GM18526 (cell line): Measurements from ENCODE around the gene SSB.
A peak's percentile ranks its signal among the peaks of the same experiment; 100 is the strongest.

Experiments used
- POLR2A ChIP-seq: IDR thresholded peaks from 3 replicates; pipeline ENCODE4 v1.6.1; 2011; ENCODE audit not compliant: insufficient read length; ENCODE audit errors: extremely low read depth

The SSB gene

GRCh38 chr2:169822036-169822435 lies 23.4 kb downstream of the SSB start:
- no peak for TF ChIP-seq POLR2A

GRCh38 chr2:169822785-169823392 lies 24.2 kb downstream of the SSB start:
- no peak for TF ChIP-seq POLR2A

DNA sequence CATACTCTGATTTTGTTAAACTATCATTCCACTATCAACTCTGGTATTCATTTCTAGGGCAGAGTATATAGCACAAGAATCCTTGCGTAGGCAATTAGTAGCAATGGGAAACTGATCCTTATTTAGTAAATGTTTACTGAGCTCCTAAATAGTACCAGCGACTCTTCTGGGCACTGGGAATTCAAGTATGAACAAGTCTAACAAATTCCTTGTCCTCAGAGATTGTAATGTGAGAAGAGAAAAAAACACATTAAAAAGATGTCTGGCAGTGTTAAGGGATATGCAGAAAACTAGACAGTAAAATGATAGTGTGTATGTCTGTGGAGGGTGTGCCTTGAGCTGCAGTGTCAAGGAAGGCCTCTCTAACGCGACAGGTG lies 25.3 kb downstream of the SSB start:
- no peak for TF ChIP-seq POLR2A

- peak; percentile 92 for TF ChIP-seq POLR2A
These were observed 26.0 kb downstream of the SSB start, which contains the start of gene METTL5 for GRCh38 chr2:169824373-169825333. Gene METTL5, minus strand, starts transcription at chr2:169824905. Its CDS starts 308 bp downstream, at chr2:169824597.

DNA sequence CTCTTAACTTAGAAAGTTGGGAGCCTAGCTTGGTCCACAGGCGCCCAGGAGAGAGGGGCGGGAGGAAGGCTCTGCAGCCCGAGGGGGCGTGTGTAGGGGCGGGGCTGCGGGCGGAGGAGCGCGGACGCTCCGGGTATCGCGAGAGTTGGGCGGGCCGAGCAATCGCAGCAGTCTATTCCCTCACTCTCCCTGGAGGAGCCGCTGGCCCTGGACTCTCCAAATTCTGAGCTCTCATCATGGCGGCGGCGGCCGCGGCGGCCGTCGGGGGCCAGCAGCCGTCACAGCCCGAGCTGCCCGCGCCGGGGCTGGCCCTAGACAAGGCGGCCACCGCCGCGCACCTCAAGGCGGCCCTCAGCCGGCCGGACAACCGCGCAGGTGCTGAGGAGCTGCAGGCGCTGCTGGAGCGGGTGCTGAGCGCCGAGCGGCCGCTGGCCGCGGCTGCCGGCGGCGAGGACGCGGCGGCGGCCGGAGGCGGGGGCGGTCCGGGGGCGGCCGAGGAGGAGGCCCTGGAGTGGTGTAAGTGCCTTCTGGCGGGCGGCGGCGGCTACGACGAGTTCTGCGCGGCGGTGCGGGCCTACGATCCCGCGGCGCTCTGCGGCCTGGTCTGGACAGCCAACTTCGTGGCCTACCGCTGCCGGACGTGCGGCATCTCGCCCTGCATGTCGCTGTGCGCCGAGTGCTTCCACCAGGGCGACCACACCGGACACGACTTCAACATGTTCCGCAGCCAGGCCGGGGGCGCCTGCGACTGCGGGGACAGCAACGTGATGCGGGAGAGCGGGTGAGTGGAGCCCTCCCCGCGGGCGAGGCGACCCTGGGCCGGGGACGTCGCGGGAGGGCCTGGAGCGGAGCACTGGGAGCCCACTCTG lies 28.8 kb downstream of the SSB start, which contains the start of gene UBR3:
UBR3 (plus strand) TSS at position 183 of the 869 bp plus-strand sequence; CDS start at position 237, 54 bp downstream.
- TF ChIP-seq POLR2A = peak; percentile 75

DNA sequence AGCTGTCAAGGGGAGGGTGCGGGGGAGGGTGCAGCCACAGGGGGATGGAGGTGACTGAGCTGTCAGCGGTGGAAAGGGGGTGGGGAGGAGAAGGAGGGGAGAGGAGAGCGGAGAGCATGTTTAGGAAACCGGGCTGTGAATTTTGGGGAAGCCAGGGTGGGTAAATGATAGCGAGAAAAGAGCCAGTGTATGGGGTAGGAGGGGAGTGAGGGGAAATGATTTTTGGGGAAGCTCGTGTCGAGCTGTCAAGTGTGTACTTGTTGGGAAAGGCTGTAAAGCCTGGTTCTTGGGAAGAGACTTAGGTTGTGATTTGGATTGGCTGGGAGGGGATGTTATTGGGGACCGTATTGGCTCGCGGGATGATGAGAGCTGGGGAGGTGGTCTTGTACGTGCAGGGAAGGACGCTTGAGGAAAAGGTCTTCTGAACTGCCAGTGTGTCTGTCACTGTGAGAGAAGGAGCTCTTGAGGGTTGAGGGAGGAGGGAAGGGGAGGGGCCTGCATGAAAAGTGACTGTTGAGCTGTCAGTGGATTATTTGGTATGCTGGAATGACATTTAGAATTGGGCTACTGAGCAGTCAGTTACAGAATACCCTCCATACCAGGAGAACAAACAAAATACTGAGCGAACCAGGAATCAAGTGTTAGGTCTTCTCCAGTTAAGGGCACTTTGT lies 29.6 kb downstream of the SSB start:
- TF ChIP-seq POLR2A = no peak

DNA sequence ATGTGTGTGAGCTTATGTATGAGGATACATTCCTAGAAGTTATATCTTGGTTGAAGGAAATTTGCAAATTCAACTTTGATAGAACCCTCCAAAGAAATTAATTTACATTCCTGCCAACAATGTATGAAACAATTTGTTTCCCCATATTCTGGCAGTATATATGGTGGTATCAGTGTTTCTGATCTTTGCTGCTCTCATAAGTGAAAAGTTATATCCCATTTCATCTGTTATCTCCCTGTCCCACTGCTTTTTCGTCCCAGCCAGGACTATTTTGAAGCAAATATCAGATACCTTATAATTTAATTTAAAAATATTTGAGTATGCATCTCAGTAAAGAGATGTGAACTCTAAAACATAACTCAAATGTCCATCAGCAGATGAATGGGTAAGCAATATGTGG lies 35.7 kb downstream of the SSB start:
- TF ChIP-seq POLR2A = no peak

- no peak for TF ChIP-seq POLR2A
These were observed 40.2 kb downstream of the SSB start for GRCh38 chr2:169838743-169839489.

- TF ChIP-seq POLR2A = no peak
These were observed 41.5 kb downstream of the SSB start for GRCh38 chr2:169839954-169840746.

DNA sequence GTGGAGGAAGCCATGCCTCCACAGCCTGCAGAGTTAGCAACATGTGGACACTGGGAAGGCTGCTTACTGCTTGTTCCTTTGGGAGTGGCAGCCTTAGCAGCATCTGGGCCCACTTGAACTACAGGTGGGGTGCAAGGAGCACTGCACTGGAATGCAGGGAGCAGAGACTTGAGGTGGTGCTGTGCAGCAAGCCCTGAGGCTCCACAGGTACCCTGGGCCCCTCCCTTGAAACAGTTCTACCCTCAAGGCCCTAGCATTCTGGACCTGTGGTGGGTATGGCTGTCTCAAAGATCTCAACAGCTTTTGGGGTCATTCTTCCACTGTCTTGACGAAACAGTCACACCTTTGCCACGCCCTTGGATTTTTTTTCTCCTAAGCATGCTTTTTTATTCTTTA lies 42.1 kb downstream of the SSB start:
- no peak for TF ChIP-seq POLR2A

DNA sequence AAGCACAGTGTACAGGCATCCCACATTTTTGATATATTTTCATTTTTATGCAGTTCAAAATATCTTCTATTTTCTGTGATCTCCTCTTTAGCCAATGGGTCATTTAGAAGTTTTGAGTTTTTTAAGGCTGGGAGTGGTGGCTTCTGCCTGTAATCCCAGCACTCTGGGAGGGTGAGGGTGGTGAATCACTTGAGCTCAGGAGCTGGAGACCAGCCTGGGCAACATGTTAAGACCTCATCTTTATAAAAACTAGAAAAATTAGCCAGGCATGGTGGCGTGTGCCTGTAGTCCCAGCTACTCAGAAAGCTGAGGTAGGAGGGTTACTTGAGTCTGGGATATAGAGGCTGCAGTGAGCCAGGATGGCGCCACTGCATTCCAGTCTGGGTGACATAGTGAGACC lies 46.3 kb downstream of the SSB start:
- no peak for TF ChIP-seq POLR2A

- no peak for TF ChIP-seq POLR2A
These were observed 51.0 kb downstream of the SSB start for GRCh38 chr2:169849710-169850109.

DNA sequence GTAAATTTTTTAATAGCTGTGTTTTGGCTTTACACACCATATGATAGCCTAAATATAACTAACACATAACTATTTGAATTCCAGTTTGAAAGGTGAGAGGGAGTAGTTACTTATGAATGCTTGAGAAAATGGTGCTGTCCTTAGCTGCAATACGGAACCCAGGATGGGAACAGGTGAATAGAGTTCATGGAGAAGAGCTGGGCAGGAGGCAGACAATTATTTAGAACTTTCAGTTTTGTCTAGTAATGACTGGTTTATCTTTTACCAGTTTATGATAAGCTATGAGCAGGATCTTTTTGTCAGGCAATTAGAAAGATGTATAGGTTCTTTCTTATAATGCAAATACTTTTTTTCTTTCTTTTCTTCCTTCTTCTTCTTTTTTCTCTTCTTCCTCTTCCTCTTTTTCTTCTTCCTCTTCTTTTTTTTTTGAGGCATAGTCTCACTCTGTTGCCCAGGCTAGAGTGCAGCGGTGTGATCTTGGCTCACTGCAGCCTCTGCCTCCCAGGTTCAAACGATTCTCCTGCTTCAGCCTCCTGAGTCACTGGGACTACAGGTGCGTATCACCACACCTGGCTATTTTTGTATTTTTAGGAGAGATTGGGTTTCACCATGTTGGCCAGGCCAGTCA lies 54.5 kb downstream of the SSB start:
- TF ChIP-seq POLR2A = no peak
